Body of pancreas (tissue), 4 donors: ENCODE data around the gene KIAA0232. TPM values are rescaled to one million over a fixed set of nuclear protein-coding genes. Genes with fewer than 3 reads are reported as not detected.

Source experiments
- ATAC-seq: fragments of 150-250 bp; one replicate; pipeline ENCODE4 v1.9.1; 2016
- DNase-seq, 4 donors: peaks; one replicate each; pipeline ENCODE4 v3.0.0-alpha.2; 2019
- H3K27ac ChIP-seq, 4 donors: fragments of 200-600 bp; sonication (generic); 1 replicate in 3 of 4; 2 replicates in 1 of 4; pipeline versions ENCODE4 v1.5.1 to v1.6.1; 2016 to 2019; ENCODE audit warnings: mild to moderate bottlenecking in 1 of 4, mixed read lengths in 1 of 4, moderate library complexity in 1 of 4
- H3K27me3 ChIP-seq, 2 donors: fragments of 200-600 bp; sonication (generic); one replicate each; pipeline ENCODE4 v1.6.0; 2016; ENCODE audit warnings: mild to moderate bottlenecking in 1 of 2
- H3K36me3 ChIP-seq, 2 donors: fragments of 200-600 bp; sonication (generic); replicated peaks in 1 of 2; 2 replicates each; pipeline ENCODE4 v1.5.1; 2016; ENCODE audit warnings: low read depth in 2 of 2; ENCODE audit not compliant: insufficient read depth in 1 of 2
- H3K4me1 ChIP-seq: fragments of 200-600 bp; sonication (generic); one replicate; pipeline ENCODE4 v1.6.0; 2016
- H3K4me3 ChIP-seq, 2 donors: fragments of 200-600 bp; sonication (generic); 1 replicate in 1 of 2; 2 replicates in 1 of 2; pipeline ENCODE4 v1.5.1; 2016 to 2019
- H3K9me3 ChIP-seq, 3 donors: fragments of 200-600 bp; sonication (generic); 1 replicate in 2 of 3; 2 replicates in 1 of 3; pipeline ENCODE4 v1.5.1; 2016
- CTCF ChIP-seq, 7 experiments: fragments of 450-650 bp in 4 of 7; fragments of 200-600 bp in 3 of 7; sonication (generic) in 3 of 7; IDR thresholded peaks; one replicate each; pipeline ENCODE4 v1.5.1; 2016 to 2019; ENCODE audit warnings: antibody characterized with exemption in 7 of 7
- POLR2A ChIP-seq, 3 donors: fragments of 450-650 bp; IDR thresholded peaks; one replicate each; pipeline ENCODE4 v1.6.1; 2016; ENCODE audit warnings: antibody characterized with exemption in 3 of 3, mild to moderate bottlenecking in 2 of 3
- whole genome bisulfite sequencing, 2 donors: methylation state at CpG; one replicate each; pipeline ENCODE4 v1.1.5; 2017; 5-methylcytosine and 5-hydroxymethylcytosine counted together
- intact Hi-C: fragments of 100-400 bp; cut with DNase I; formaldehyde crosslinking; loops from one replicate; pipeline ENCODE4 v1.15.1; 2023
- total RNA-seq, 2 donors: library from RNA; depleted of rRNA; stranded (reverse); fragments of >200 nt; gene quantifications; one replicate each; pipeline ENCODE4 v1.1.0, GENCODE V29; 2016

KIAA0232 gene
- total RNA-seq, 2 donors from 2014 or later = 9.6 to 15.0 TPM

DNA sequence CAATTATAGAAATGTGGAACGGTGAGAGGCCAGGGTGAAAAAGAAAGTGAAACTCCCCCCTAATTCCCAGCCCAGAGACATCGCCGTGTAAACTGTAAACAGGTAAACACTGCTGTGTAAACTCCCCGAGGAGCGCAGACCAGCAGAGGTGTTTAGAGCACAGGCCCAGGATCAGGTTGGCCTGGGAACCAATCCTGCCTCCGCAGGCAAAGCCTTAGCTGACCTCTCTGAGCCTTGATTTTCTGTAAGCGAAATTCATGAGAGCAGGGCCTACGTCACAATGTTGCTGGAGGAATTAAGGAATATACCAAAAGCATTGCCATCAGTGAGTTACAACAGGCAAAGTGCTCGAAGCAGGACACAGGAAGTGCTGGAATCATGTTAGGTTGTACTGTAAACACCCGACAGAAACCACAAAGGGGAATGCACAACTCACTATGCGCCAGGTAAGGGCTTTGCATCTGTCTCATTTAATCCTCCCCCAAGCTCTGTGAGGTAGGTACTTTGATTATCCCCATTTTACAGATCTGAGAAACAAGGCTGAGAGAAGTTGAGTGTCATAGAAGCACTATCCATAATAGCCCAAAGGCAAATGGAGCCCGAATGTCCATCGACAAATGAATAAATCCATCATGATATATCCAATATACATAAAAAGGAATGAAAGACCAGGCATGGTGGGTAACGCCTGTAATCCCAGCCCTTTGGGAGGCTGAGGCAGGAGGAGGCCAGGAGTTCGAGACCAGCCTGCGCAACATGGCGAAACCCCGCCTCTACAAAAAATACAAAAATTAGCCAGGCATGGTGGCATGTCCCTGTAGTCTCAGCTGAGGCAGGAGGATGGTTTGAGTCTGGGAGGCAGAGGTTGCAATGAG lies 30.7 kb upstream of the KIAA0232 start:
- H3K27ac ChIP-seq = no peak overlapping the region
- TF ChIP-seq CTCF (IDR thresholded peaks at IDR 0.05) (no peak), POLR2A (IDR thresholded peaks at IDR 0.05) (no peak)
- H3K36me3 ChIP-seq = no peaks in the 10 kb centered on the region
- ATAC-seq (no peak), DNase-seq (no peak)
- H3K4me1 ChIP-seq = peaks cover 31% of the 10 kb centered on the region
- no peaks in the 10 kb centered on the region for H3K27me3 ChIP-seq
- no peaks in the 10 kb centered on the region for H3K9me3 ChIP-seq
- WGBS, 2 donors = 72 to 76% methylated on average over 18 of the region's 18 CpGs
- intact Hi-C loops = no loop called here
- no peak overlapping the region for H3K4me3 ChIP-seq

DNA sequence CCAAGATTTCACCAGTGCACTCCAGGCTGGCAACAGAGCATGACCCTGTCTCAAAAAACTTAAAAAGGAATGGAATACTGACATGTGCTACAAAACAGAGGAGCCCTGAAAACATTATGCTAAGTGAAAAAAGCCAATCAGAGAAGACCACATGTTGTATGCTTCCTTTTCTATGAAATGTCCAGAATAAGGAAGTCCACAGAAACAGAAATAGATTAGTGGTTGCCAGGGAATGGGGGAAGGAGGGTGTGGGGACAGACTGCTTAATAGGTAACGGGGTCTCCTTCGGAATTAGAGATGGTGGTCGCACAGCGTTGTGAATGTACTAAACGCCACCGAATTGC lies 30.1 kb upstream of the KIAA0232 start:
- TF ChIP-seq CTCF (IDR thresholded peaks at IDR 0.05) (no peak), POLR2A (IDR thresholded peaks at IDR 0.05) (no peak)
- Histone ChIP-seq H3K4me3 (no peak overlapping the region), H3K4me1 (peaks cover 25% of the 10 kb centered on the region), H3K27ac (no peak overlapping the region), H3K36me3 (no peaks in the 10 kb centered on the region), H3K9me3 (no peaks in the 10 kb centered on the region), H3K27me3 (no peaks in the 10 kb centered on the region)
- DNase-seq (no peak), ATAC-seq (no peak)
- 77 to 81% methylated on average over 6 of the region's 6 CpGs for WGBS, 2 donors
- intact Hi-C loops = no loop called here

DNA sequence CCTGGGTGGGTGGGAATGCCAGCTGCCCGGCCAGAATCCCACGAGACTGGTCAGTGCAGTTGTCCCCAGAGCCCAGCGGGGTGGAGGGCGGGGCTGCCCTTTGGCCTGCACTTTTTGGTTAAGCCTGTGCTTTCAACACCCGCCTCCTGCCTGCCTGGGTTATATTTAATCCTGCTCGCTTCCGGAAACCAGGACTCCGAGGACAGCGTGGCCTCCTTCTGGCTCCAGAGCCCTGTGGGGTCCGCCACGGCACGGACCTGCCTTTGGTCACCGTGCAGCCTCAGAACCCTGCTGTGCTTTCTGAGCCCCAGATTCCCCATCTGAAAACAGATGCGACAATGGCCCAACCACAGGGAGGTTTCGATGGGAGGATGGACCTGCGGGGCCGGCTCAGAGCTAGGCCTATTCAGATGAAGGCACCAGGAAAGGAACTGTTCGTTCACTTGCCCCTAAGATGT lies 29.4 kb upstream of the KIAA0232 start:
- DNase-seq (no peak), ATAC-seq (no peak)
- 79 to 90% methylated on average over 14 of the region's 18 CpGs for WGBS, 2 donors
- intact Hi-C loops = no loop called here
- Histone ChIP-seq H3K36me3 (no peaks in the 10 kb centered on the region), H3K4me3 (no peak overlapping the region), H3K9me3 (no peaks in the 10 kb centered on the region), H3K27ac (no peak overlapping the region), H3K27me3 (no peaks in the 10 kb centered on the region), H3K4me1 (peaks cover 18% of the 10 kb centered on the region)
- TF ChIP-seq POLR2A (IDR thresholded peaks at IDR 0.05) (no peak), CTCF (IDR thresholded peaks at IDR 0.05) (no peak)

DNA sequence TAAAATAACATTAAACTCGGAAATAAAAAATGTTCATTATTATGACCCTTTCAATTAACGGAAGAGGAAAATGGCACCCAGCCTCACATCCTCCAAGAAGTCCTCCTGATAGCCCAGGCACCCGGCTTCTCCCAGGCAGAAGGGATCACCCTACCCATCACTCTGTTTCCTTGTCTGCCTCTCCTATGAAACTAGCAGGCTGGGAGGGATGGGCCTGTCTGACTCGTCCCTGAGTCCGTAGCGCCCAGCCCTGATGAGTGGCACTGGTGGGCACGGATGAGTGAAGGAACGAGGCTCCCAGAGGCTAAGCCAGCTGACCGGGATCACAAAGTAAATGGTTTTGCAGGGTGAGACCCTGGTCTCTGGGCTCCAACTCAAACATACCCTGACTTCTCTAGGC lies 28.6 kb upstream of the KIAA0232 start:
- H3K9me3 ChIP-seq = no peaks in the 10 kb centered on the region
- no peaks in the 10 kb centered on the region for H3K27me3 ChIP-seq
- intact Hi-C loops = no loop called here
- no peaks in the 10 kb centered on the region for H3K36me3 ChIP-seq
- ATAC-seq (no peak), DNase-seq (no peak)
- no peak overlapping the region for H3K4me3 ChIP-seq
- H3K27ac ChIP-seq = no peak overlapping the region
- TF ChIP-seq CTCF (IDR thresholded peaks at IDR 0.05) = no peak
- TF ChIP-seq POLR2A (IDR thresholded peaks at IDR 0.05) = no peak
- 88 to 90% methylated on average over 9 of the region's 9 CpGs for WGBS, 2 donors
- peaks cover 10% of the 10 kb centered on the region for H3K4me1 ChIP-seq
